Testis (tissue), 3 donors: ENCODE results near the gene TCEA2. TPM values are rescaled to one million over a fixed set of nuclear protein-coding genes. Genes with fewer than 3 reads are reported as not detected.

Source experiments
- DNase-seq: peaks from one replicate; pipeline ENCODE4 v3.0.0-alpha.2; 2019
- H3K27ac ChIP-seq, 2 donors: fragments of 200-600 bp; sonication (generic); one replicate each; pipeline ENCODE4 v1.5.1; 2019
- H3K27me3 ChIP-seq: fragments of 200-600 bp; sonication (generic); one replicate; pipeline ENCODE4 v1.5.1; 2019
- H3K36me3 ChIP-seq: fragments of 200-600 bp; sonication (generic); one replicate; pipeline ENCODE4 v1.5.1; 2017; ENCODE audit warnings: low read depth; ENCODE audit errors: missing control alignments
- H3K4me1 ChIP-seq: fragments of 200-600 bp; sonication (generic); one replicate; pipeline ENCODE4 v1.5.1; 2019
- H3K4me3 ChIP-seq, 2 donors: fragments of 200-600 bp; sonication (generic); one replicate each; pipeline ENCODE4 v1.5.1; 2017 to 2019
- H3K9me3 ChIP-seq: fragments of 200-600 bp; sonication (generic); one replicate; pipeline ENCODE4 v1.5.1; 2017
- CTCF ChIP-seq, 3 experiments: fragments of 450-650 bp in 2 of 3; fragments of 200-600 bp in 1 of 3; sonication (generic) in 1 of 3; IDR thresholded peaks; one replicate each; pipeline ENCODE4 v1.5.1; 2016 to 2019; ENCODE audit warnings: antibody characterized with exemption in 3 of 3, mild to moderate bottlenecking in 2 of 3, moderate library complexity in 1 of 3
- POLR2A ChIP-seq: fragments of 450-650 bp; IDR thresholded peaks from one replicate; pipeline ENCODE4 v1.6.1; 2017; ENCODE audit warnings: antibody characterized with exemption, mild to moderate bottlenecking, moderate library complexity
- WGBS, 2 donors: methylation state at CpG; one replicate each; pipeline ENCODE4 v1.1.5; 2018; 5-methylcytosine and 5-hydroxymethylcytosine counted together
- intact Hi-C: fragments of 100-400 bp; cut with DNase I; formaldehyde crosslinking; loops from one replicate; pipeline ENCODE4 v1.15.1; 2023; ENCODE audit warnings: low total_unique reads
- polyA plus RNA-seq: library from polyadenylated mRNA; stranded (reverse); fragments of 350-450 nt; fragmentation: Illumina TruSeq; extraction: RNeasy Lipid Tissue Mini Kit (QIAGEN cat#74804); gene quantifications from one replicate; pipeline ENCODE4 v1.2.3, GENCODE V29; 2014; ENCODE audit warnings: low read depth, low replicate concordance; ENCODE audit not compliant: insufficient read depth
- total RNA-seq, 2 donors: library from RNA; depleted of rRNA; stranded (reverse); fragments of >200 nt; gene quantifications; one replicate each; pipeline ENCODE4 v1.2.3, GENCODE V29; 2016

Gene TCEA2
- total and polyA plus RNA-seq, 3 donors from 2014 or later, result 94.5 to 171 (median 126) TPM

DNA sequence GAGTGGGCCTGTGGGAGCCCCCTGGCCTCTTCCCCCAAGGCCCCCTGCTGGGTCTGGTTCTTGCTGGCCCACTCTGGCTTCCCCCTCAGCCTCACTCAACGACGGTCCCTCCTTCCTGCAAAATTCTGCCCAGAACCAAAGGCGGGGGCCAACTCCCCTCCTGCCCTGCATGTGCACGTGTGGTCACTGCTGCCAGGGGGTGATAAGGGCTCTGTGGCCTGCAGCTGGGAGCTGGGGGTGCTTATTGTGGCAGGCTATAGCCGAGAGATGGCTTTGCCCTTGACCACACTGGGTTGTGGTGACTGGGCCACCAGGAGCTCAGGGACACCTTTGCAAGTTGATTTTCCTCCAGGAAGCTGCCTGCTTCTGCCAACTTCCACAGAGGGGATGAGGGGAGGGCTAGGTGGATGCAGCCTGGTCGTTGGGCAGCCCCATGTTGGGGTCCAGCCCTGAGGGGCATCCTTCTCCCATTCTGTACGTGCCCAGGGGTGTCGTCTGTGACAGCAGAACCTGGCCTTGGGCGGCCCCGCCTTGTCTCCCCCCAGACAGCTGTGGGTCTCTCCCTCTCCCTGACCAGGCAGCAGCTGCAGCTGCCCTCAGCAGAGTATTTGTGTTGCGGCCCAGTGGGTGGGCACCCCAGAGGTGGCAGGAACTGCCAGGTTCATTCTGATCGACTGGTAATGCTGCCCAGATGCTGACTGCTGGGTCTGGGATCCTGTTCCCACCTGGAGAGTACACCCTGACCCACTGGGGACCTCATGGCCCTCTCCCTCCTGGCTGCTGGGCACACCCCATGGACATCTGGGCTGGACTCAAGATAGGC lies 5.6 kb downstream of the TCEA2 start:
- H3K9me3 ChIP-seq, result no peaks in the 10 kb centered on the region
- TF ChIP-seq CTCF (IDR thresholded peaks at IDR 0.05), result no peak
- no peak for TF ChIP-seq POLR2A
- peaks cover 14% of the 10 kb centered on the region for H3K4me1 ChIP-seq
- no peak for DNase-seq
- H3K27ac ChIP-seq, result no peak overlapping the region
- WGBS, 2 donors, result 79 to 80% methylated on average over 8 to 12 of the region's 12 CpGs
- no peaks in the 10 kb centered on the region for H3K36me3 ChIP-seq
- intact Hi-C loops, result no loop called here
- H3K4me3 ChIP-seq, result no peak overlapping the region
- no peaks in the 10 kb centered on the region for H3K27me3 ChIP-seq

- no peaks in the 10 kb centered on the region for H3K9me3 ChIP-seq
- no peaks in the 10 kb centered on the region for H3K27me3 ChIP-seq
- peaks cover 9% of the 10 kb centered on the region for H3K4me1 ChIP-seq
- intact Hi-C loops, result no loop called here
- WGBS, 2 donors, result 93 to 95% methylated on average over 7 to 20 of the region's 20 CpGs
- no peaks in the 10 kb centered on the region for H3K36me3 ChIP-seq
- H3K27ac ChIP-seq, result no peak overlapping the region
- H3K4me3 ChIP-seq, result no peak overlapping the region
- DNase-seq, result no peak
- TF ChIP-seq POLR2A (no peak), CTCF (IDR thresholded peaks at IDR 0.05) (no peak)
Measured at GRCh38 chr20:64069209-64069613, 6.2 kb downstream of the TCEA2 start.

DNA sequence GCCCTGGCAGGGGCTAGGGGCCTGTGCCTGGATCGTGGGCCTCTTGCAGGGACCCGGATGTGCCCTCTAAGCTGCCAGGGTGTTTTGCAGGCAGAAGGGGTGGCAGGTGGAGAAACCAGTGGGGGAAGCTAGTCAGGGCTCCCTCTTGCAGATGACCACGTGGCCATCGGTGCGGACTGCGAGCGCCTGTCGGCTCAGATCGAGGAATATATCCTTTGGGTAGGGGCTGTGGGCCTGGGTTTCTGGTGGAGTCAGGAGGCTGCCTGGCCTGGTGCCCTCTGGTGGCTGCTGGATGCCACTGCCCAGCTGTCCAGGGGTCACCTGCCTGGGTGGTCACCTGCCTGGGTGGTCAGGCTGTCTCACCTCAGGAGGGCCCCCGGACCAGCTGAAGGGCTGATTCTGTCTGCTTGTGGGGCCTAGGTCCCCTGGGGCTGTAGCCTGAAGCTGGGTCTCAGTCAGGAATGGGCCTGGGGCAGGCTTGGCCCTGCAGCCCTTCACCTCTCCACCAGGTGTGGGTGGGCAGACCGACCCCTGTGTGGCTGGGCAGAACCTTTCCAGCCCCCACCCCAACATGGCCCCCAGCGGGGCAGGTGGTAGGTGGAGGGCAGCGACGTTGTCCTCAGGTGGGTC lies 6.7 kb downstream of the TCEA2 start:
- intact Hi-C loops, result no loop called here
- Histone ChIP-seq H3K4me3 (no peak overlapping the region), H3K27ac (no peak overlapping the region), H3K36me3 (no peaks in the 10 kb centered on the region), H3K4me1 (peaks cover 4% of the 10 kb centered on the region), H3K27me3 (no peaks in the 10 kb centered on the region), H3K9me3 (no peaks in the 10 kb centered on the region)
- WGBS, 2 donors, result 79 to 100% methylated on average over 1 to 14 of the region's 14 CpGs
- TF ChIP-seq CTCF (IDR thresholded peaks at IDR 0.05) (peak in 2 of 3 experiments; percentile 37 to 62), POLR2A (no peak)
- peak; percentile 37 for DNase-seq

GRCh38 chr20:64070244-64070993 lies 7.4 kb downstream of the TCEA2 start:
- H3K4me3 ChIP-seq, result no peak overlapping the region
- no peaks in the 10 kb centered on the region for H3K36me3 ChIP-seq
- H3K27me3 ChIP-seq, result no peaks in the 10 kb centered on the region
- 86 to 95% methylated on average over 14 to 30 of the region's 31 CpGs for WGBS, 2 donors
- TF ChIP-seq POLR2A, result no peak
- intact Hi-C loops, result no loop called here
- DNase-seq, result no peak
- H3K27ac ChIP-seq, result no peak overlapping the region
- H3K9me3 ChIP-seq, result no peaks in the 10 kb centered on the region
- H3K4me1 ChIP-seq, result peaks cover 3% of the 10 kb centered on the region
